ENCODE data around the gene FADS6.
"Not testable (repeated sequence)": the region's sequence is repeated elsewhere in the genome, so short reads cannot be mapped to it uniquely, and the experiment has no call there.

Gene FADS6

DNA sequence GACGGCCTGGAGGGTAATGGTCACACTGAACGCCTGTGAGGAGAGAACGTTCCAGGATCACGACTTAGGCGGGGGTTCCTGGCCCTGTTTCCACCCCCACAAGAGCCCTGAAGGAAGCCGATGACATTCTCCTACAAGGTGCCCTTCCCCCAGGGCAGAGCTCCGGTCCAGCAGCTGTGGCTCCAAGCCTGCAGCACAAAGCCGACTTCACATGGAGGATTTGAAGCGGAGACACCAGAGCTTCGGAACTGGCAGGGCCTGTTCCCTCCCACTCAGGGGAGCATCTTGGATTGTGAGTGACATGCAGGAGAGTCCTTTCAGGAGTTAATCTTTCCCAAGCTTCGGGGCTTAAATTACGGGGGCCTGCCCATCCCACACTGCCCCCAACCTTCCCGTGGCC lies 5.0 kb downstream of the FADS6 start:
- DNase-seq (ENCODE audit: low read depth in 3 of 3): no peak

GRCh38 chr17:74883241-74883745 lies 10.1 kb downstream of the FADS6 start:
- DNase-seq (ENCODE audit: low read depth in 3 of 3): no peak

GRCh38 chr17:74882517-74883240 lies 10.8 kb downstream of the FADS6 start:
- DNase-seq (ENCODE audit: low read depth in 3 of 3): no peak

GRCh38 chr17:74881073-74881472 lies 12.4 kb downstream of the FADS6 start:
- DNase-seq (ENCODE audit: low read depth in 3 of 3): no peak

GRCh38 chr17:74879308-74879707 lies 14.1 kb downstream of the FADS6 start:
- DNase-seq (ENCODE audit: low read depth in 3 of 3): no peak

- DNase-seq (ENCODE audit: low read depth in 3 of 3): no peak
Observed at GRCh38 chr17:74878658-74879057, 14.8 kb downstream of the FADS6 start.

GRCh38 chr17:74877592-74878548 lies 15.6 kb downstream of the FADS6 start:
- no peak for DNase-seq (ENCODE audit: low read depth in 3 of 3)

DNA sequence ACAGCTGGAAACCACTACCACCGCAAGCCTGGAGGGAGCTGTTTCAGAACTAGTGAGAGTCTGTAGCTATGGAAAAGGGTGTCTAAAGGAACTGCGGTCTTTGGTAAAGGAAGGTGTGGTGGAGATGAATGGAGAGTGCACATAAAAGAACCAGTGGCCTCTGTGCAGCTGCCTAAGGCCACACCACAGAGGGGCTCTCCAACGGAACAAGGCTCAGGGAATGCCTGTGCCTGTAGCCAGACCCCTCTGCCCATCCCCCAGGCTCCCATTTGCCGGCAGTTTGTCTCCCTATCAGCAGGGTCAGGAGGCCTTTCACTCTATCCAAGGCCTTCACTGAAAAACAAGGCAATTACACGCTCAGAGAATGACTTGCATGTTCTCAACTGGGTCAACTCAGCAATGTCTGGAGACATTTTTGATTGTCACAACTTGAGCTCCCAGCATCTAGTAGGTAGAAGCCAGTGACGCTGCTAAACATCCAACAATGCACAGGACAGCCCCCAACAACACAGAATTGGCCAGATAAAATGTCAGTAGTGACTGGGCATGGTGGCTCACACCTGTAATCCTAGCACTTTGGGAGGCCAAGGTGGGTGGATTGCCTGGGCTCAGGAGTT lies 17.3 kb downstream of the FADS6 start:
- DNase-seq (ENCODE audit: low read depth in 3 of 3): no peak

DNA sequence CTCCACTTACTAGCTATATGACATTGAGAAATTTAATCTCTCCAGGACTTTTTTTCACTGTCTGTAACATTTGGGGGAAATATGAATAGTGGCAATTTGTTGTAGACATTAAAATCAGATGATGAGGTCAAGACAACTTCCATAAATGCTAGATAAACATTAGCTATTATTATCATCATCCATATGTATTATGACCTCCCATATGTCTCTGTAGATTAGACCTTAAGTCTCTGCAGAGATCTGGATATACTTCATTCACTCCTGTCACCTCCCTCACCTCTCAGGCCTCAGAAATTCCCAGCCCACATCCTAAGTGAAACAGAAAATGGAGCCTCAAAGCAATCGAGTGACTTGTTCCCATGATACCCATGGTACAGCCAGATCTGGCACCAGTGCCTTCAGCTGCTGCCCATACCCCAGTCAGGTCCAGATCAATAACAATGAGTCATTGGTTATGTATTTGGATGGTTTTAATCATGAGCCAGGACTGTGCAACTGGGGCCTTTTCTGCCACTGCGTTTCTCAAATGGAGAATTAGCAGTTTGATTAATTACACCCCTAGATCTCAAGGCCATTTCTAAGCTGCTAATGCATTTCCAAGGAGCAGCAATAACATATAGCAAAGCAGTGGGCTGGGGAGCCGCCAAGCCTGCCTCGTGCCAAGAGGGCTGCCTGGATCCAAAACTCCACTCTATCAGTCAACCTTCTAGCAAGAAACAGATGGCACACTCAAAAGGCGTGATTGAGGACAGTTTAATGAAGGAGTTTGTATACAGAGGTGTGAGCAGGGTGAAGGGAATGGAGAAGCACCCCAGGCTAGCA lies 18.1 kb downstream of the FADS6 start:
- no peak for DNase-seq (ENCODE audit: low read depth in 3 of 3)

DNA sequence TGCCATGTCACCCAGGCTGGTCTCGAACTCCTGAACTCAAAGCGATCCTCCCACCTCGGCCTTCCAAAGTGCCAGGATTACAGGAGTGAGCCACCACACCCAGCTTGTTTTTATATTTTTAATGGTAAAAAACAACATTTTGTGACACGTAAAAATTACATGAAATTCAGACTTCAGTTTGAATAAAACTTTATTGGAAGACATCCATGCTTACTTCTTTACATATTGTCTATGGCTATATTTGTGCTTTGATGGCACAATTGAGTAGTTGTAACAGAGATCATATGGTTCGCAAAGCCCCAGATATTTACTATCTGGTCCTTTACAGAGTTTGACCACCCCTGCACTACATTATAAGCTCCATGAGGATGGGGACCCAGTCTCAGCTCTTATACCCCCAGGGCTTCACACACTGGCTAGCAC lies 18.8 kb downstream of the FADS6 start:
- no peak for DNase-seq (ENCODE audit: low read depth in 3 of 3)

DNA sequence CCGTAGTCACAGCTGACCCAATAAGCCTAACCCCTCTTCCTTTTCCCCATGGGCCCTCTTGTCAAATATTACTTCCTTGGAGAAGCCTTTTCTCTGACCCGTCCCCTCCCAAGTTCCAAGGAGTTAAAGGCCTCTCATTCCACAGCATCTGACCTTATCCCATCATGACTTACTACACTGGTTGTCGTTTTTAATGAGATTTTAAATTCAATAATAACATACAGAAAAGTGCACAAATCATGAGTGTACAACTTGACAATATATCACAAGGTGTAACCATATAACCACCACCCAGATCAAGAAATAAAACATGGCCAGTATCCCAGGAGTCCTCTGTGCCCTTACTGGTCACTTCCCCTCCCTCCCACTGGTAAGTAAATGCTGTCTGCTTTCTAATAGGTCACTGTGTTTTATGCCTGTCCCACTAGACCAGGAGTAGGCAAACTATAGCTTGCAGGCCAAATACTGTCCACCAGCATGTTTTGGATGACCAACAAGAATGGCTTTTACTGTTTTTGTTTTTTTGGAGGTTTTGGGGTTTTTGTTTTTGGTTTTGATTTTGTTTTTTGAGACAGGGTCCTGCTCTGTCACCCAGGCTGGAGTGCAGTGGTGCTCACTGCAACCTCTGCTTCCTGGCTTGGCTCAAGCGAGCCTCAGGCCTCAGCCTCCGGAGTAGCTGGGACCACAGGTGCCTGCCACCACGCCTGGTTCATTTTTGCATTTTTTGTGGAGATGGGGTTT lies 19.4 kb downstream of the FADS6 start:
- no peak for DNase-seq (ENCODE audit: low read depth in 3 of 3)

- DNase-seq (ENCODE audit: low read depth in 3 of 3): peak; percentile 98 to 99 (median 99)
Observed at GRCh38 chr17:74873037-74873873, 20.2 kb downstream of the FADS6 start.

- DNase-seq (ENCODE audit: low read depth in 3 of 3): no peak
Observed at GRCh38 chr17:74872313-74873036, 21.0 kb downstream of the FADS6 start, which contains the start of gene FDXR. FDXR (minus strand) TSS chr17:74872994; CDS start chr17:74872944, 50 bp downstream.

DNA sequence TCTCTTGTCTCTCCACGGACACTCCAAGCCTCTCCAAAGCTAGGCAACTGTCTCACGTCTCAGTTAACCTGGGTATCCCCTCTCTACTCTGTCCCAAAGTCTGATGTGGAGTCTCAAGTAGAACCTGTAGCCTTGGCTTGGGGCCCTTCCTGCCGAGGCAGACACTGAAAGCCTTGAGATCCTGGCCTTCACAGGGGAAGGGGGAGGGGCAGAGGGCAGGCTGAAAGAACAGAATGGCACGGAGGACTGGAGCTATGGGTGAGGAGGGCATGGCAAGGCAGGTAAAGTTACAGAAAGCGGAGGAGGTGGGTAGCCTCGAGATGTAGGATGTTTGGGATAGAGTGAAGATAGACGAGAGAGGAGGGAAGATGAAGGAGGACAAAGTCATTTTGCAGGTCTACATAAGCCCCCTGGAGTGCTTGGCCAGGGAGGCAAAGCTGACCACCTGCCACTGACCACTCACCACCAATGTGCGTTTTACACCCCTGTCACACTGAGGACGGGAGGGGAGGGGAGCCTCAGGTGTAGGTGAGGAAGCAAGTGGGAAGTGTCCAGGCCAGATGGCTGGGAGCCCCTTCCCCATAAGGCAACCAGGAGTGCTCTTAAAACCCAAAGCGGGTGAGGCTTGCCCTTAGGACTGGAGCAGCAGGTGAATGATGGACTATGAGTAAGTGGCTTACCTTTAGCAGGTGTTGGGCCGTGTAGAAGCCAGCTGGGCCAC lies 21.9 kb downstream of the FADS6 start:
- DNase-seq (ENCODE audit: low read depth in 3 of 3): no peak

DNA sequence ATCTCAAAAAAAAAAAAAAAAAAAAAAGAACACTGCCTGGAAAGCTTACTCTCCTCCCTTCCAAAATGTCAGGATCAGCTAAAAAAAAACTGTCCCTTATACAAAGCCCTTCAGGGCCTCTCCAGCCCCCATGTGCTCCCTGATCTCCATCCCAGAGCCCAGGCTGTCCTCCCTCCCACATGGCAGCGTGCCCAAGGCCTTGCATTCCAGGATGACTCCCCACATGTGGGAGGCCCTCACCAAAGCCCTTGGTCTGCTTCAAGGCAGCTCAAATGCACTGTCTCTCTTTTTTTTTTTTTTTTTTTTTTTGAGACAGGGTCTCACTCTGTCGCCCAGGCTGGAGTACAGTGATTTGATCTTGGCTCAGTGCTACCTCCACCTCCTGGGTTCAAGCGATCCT lies 22.9 kb downstream of the FADS6 start:
- no peak for DNase-seq (ENCODE audit: low read depth in 3 of 3)

DNA sequence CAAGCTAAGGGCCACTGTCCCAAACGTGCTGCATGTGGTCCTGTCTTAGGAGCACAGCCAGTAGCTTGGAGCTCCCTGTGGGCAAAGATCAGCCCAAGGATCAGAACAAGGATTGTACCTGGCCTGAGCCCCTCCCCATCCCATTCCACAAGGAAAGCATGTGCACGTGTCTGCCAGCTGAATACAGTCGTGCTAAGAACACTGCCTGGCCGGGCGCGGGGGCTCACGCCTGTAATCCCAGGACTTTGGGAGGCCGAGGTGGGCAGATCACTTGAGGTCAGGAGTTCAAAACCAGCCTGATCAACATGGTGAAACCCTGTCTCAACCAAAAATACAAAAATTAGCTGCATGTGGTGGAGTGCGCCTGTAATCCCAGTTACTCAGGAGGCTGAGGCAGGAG lies 23.4 kb downstream of the FADS6 start:
- not testable (repeated sequence) for DNase-seq (ENCODE audit: low read depth in 3 of 3)

GRCh38 chr17:74868908-74869255 lies 24.6 kb downstream of the FADS6 start:
- no peak for DNase-seq (ENCODE audit: low read depth in 3 of 3)

DNA sequence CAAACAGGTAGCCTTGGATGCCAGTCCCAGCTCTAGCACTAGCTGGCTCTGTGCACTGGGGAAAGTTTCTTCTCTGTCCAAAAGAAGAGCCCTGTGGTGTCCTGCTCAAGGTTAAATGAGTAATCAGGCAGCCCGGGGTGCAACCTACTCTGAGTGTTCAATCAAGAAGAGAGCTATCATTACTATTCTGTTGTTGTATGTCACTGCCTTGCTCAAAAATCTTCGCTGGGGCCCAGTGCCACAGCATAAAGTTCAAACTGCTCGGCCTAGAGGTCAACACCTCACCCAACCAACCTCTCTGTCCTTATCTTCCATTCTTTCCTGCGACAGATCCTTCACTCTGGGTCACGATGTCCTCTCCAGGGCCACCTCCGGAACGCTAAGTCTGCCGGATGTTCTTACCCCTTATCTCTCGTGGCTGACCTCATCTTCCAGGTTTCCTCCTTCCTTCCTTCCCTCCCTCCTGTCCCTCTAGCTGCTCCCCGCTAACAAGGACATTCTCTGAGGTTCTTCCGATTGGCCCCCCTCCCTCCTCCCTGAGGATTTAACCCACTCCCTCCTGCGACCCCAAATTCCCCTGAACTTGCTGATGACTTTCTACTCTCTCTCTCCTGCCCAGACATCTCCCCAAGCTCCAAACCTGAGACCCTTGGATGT lies 25.1 kb downstream of the FADS6 start:
- no peak for DNase-seq (ENCODE audit: low read depth in 3 of 3)

Measured in stimulated activated CD4-positive, alpha-beta T cell treated with anti-CD3 and anti-CD28 coated beads, TNF-alpha, amount 100 ng/mL, for 48 hours (primary cell).